GM21619 (cell line): ENCODE results near the gene EPB42.

Experiments
- ATAC-seq: cut with Tn5 transposase; IDR thresholded peaks from one replicate; pipeline ENCODE4 v1.9.1; 2021; ENCODE audit not compliant: unreplicated experiment

EPB42 gene

GRCh38 chr15:43220991-43221403, at the start of gene EPB42:
EPB42 (minus strand) TSS chr15:43221018; CDS start chr15:43220825, 193 bp downstream.
- no peak for ATAC-seq

GRCh38 chr15:43270113-43270665, 49.4 kb upstream of the EPB42 start:
- no peak for ATAC-seq

GRCh38 chr15:43268111-43269105, 47.6 kb upstream of the EPB42 start:
- no peak for ATAC-seq

DNA sequence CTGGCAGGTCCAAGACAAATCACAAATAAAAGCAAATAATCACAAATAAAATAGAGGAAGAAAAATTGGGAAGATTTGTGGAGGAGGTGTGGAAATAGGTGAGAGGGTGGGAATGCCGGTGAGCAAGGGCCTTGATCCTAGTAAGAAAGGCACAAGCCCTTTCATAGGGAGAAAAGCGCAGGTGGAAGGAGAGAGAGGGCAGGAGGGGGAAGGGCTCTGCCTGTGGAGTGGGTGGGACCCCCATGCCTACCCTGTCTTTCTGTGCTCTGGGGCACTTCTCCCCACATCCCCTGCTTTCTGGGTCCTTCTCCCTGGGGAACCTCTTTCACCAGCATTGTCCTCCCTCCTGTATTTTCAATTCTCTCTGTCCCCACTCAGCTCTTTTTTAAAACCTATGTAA, 46.6 kb upstream of the EPB42 start:
- ATAC-seq = no peak

DNA sequence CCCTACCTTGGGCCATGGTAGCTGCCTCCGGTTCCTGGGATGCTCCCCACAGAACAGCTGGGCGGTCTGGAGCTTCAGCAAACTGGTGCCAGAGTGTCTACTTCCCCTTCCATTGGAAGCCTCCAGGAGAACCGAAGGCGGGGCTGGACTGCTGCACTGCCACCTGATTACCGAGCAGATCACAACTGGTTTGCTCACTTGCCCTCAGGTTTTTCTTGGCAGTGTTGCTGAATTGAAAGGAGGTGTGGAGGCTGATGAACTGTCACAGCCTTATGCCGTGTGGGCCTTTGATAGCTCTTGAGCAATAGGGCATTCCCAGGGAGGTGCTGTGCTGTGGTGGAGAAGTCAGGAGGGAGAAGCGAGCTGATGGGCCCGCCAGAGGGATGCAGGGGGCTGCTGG, 46.0 kb upstream of the EPB42 start, which contains the start of gene TGM5:
TGM5 (minus strand) TSS at position 95 of the 400 bp plus-strand sequence; CDS start at position 16, 79 bp downstream.
- ATAC-seq = no peak

DNA sequence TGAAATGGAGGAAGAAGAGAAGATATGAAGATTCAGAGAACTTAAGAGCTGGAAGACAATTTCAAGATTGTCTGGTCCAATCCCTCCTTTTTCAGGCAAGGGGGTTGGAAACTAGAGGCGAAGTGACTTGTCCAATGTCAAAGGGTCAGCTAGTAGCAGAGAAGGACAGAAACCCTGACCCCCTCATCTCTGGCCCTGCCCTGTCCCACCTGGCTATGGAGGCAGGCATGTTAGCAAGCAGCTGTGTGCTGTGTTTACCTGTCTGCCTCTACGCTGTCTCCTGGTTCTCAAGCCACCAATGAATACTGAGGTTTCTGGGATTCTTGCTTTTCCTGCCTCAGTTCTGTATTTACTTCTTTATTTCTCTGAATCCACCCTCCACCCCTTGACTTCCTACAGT, 45.6 kb upstream of the EPB42 start:
- ATAC-seq = no peak

GRCh38 chr15:43260011-43260615, 39.3 kb upstream of the EPB42 start:
- no peak for ATAC-seq

DNA sequence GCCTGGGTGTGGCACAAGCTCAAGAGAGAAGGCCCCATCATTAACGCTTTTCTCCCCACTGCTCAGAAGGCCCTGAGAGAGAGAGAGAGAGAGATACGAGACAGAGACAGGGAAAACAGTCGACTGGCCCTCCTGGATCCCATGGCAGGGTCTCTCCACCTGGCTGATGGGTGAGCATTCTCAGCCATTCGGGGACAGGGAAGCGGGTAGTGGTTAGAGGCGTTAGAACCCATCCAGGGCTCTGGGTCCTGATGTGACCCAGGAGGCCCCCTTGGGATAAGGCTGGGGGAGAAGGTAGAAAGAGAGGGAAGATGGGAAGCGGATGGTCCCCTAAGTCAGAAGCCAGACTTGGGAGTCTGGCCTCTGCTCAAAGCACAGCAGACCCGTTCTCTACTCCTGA, 38.0 kb upstream of the EPB42 start:
- ATAC-seq = no peak

- no peak for ATAC-seq
Observed at GRCh38 chr15:43256341-43256740, 35.5 kb upstream of the EPB42 start.

- no peak for ATAC-seq
Observed at GRCh38 chr15:43255376-43255775, 34.6 kb upstream of the EPB42 start.

DNA sequence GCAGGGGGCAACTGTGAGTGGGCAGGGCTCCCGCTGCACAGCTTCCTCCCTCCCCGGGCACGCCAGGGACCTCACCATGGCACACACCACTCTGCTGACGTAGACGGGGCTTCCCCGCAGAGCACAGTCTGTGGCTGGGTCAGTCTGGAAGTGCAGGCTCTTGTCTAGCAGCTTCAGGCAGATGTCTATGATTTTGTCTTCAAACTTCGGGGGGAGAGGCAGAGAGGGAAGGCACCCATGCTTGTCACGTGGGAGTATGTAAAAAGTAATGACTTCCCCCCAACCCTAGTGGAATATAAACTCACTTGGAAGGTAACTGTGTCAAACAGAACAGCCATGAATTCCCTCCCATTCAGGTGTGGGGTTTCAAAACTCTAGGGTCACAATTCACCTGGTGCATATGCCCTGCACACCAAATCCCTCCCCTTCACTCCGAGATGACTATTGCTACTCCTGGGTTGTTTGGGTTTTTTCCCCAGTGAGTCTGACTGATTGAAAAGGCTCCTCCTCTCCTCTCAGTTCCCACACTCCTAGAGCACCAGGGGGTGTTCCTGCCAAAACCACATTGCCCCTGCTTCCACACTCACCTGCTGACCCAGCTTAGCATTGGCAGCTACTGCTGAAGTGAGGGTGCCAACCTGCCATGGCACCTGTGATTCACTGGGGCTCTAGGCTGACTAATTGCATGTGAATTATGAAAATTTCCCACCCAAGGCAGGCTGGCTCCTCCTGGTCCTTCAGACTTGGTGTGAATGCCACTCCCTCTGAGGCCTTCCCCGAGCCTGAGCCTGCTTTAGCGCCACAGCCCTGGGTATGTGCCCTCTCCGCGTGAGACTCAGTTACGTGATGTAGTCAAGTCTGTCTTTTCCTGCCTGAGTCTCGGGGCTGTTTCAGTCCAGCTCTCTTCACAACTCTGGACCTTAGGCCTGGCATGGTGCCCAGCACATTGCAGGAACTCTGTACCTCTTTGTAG, 32.9 kb upstream of the EPB42 start:
- peak; percentile 46 for ATAC-seq

DNA sequence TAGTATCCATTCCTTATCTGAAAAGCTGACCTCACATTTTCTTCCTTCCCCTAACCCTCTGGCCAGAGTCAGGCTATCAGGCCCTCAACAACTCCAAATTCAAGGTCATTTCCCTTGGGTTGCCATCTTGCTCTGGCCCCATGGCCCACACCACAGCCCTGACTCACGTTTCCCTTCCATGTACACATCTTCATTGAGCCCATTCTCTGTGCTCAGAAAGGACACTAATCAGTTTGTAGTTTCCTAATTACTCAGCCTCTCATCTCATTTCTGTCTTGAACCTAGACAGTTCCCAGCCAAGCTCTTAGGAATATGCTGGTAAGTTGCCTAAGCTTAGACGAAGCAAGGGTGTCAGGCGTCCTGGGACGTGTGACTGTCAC, 31.0 kb upstream of the EPB42 start:
- no peak for ATAC-seq

DNA sequence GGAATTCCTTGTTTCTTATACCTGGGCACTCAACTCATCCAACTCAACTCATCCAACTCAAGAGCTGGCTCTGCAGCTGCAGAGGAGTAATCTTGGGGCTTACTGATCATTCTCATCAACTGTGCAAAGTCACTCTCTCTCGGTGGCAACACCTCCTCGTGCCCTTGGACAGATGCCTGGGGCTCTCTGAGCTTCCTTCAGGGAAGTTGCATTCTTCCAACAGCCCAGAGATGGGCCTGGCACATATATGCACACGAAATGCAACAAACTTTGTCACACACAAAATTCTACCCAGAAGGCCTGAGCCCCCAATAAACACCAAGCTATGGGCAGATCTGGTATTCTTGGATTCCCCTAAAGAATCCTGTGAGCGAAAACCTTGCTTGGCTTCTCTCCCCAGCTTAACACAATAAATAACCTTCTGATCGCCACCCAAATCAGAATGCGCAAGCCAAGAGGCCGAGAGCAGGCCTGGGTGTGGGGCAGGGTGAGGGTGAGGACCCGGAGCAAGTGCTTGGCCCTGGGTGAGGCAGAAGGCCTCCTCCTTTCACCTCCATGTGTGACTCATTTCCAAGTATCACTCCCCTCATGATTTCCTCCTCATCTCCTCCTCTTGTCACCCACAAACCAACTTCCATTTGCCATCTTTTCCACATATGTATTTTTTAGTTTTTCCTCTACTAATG, 30.5 kb upstream of the EPB42 start:
- no peak for ATAC-seq

DNA sequence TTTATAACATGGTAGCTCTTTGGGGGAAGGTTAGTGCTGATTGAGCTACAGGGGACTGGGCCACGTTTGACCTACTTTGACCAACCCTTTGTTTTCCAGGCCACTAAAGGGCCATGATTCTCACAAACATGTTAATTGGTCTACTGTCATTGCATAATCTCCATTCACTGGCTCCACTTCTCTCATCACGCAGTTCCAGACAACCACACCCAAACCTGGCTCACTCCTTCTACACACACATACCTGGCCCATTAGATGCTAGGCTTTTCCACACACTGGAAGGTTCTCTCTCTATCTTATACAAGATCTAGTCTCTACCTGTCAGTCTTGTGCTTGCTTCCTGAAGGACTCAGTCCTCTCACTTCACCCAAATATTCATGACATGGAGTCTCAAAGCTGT, 30.0 kb upstream of the EPB42 start:
- no peak for ATAC-seq

GRCh38 chr15:43249699-43250203, 28.9 kb upstream of the EPB42 start:
- peak; percentile 42 for ATAC-seq

- ATAC-seq = peak; percentile 3
Observed at GRCh38 chr15:43249236-43249635, 28.4 kb upstream of the EPB42 start.

DNA sequence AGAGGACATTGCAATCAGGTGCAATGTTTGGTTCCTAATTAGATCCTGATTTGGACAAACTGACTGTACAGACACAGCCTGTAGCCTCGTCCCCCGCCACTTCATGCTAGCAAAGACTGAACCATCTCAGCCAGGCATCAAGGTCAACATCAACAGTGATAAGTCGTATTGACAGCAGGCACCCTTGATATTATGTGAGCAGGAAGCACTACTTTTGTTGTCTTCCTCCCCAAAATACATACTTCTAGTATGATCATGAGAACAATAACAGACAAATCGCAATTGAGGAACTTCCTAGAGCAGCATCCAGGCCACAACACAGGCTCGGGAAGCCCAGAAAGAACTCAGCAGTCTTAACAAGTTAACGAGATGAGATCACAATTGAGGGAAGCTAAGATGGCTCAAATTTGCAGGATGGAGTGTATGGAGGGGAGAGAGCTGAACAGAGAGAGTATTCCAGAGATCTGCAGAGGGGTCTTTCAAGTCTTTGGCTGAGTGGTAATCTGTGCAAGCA, 25.5 kb upstream of the EPB42 start:
- ATAC-seq = no peak

- ATAC-seq = no peak
Observed at GRCh38 chr15:43244092-43244491, 23.3 kb upstream of the EPB42 start.

GRCh38 chr15:43243020-43243645, 22.3 kb upstream of the EPB42 start:
- no peak for ATAC-seq
